HCT116 (cell line): ENCODE data around the gene PICALM. TPM values are rescaled to one million over a fixed set of nuclear protein-coding genes. Genes with fewer than 3 reads are reported as not detected.

Experiments
- ATAC-seq: fragments of 200-7000 bp; cut with Tn5 transposase; 2 replicates; pipeline ENCODE4 v1.9.1; 2020; ENCODE audit warnings: mild to moderate bottlenecking, moderate library complexity
- BruUV-seq: library from RNA; stranded (reverse); fragments of 400-500 nt; replicated peaks from 2 replicates; lab custom pipeline; 2021; lab: Mats Ljungman, UMichigan
- CTCF ChIA-PET: fragments of 300-600 bp; sonication (Branson Sonifier 250); formaldehyde crosslinking; loops from one replicate; lab custom pipeline; 2021; ENCODE audit warnings: antibody characterized with exemption; lab: Charles Lee
- POLR2A ChIA-PET: fragments of 300-600, 350-600 bp; sonication (Branson Sonifier 250); formaldehyde crosslinking; loops from one replicate; lab custom pipeline; 2021; ENCODE audit warnings: antibody characterized with exemption; lab: Charles Lee
- RAD21 ChIA-PET, 2 experiments: fragments of 300-600 bp; sonication (Branson Sonifier 250); formaldehyde crosslinking; loops; one replicate each; lab custom pipeline; 2023; ENCODE audit warnings: low total read pairs in 2 of 2; ENCODE audit not compliant: uncharacterized antibody in 2 of 2, unreplicated experiment in 2 of 2, low non-redundant PET in 1 of 2; lab: Charles Lee
- DNase-seq: peaks from one replicate; pipeline ENCODE4 v3.0.0-alpha.2; 2010; ENCODE audit warnings: low read depth, low spot score
- H2AFZ ChIP-seq: fragments of 200-600 bp; shearing (Covaris generic), sonication (generic); 2 replicates; pipeline ENCODE4 v1.6.1; 2017; ENCODE audit warnings: low read depth, mixed run types, mixed read lengths, antibody characterized with exemption, low read length; ENCODE audit not compliant: poor library complexity, severe bottlenecking
- H3K27ac ChIP-seq: 2 replicates; pipeline ENCODE4 v1.5.1; 2012; ENCODE audit warnings: low read depth, low read length
- H3K27me3 ChIP-seq: fragments of 200-600 bp; sonication (generic); 2 replicates; pipeline ENCODE4 v1.6.1; 2016; ENCODE audit warnings: mixed run types, low read length, mixed read lengths; ENCODE audit not compliant: insufficient read depth
- H3K36me3 ChIP-seq, 2 experiments: fragments of 200-500 bp in 1 of 2; fragments of 200-600 bp in 1 of 2; sonication (Bioruptor generic) in 1 of 2; sonication (generic) in 1 of 2; 2 replicates each; pipeline versions ENCODE4 v1.5.1 to v1.6.1; 2014 to 2016; ENCODE audit warnings: low read length in 2 of 2, inconsistent platforms in 1 of 2, mixed read lengths in 1 of 2, mixed run types in 1 of 2; ENCODE audit not compliant: insufficient read depth in 2 of 2, control insufficient read depth in 1 of 2
- H3K4me1 ChIP-seq, 2 experiments: fragments of 200-600 bp in 1 of 2; sonication (generic) in 1 of 2; 2 replicates each; pipeline versions ENCODE4 v1.5.1 to v1.6.1; 2012 to 2017; ENCODE audit warnings: low read length in 2 of 2, inconsistent platforms in 1 of 2, mild to moderate bottlenecking in 1 of 2, mixed read lengths in 1 of 2, mixed run types in 1 of 2, moderate library complexity in 1 of 2; ENCODE audit not compliant: insufficient read depth in 2 of 2, control insufficient read depth in 1 of 2
- H3K4me2 ChIP-seq: fragments of 200-600 bp; sonication (generic); 2 replicates; pipeline ENCODE4 v1.6.1; 2017; ENCODE audit warnings: mixed run types, low read length, mixed read lengths
- H3K4me3 ChIP-seq, 2 experiments: fragments of 200-600 bp in 1 of 2; sonication (generic) in 1 of 2; replicated peaks in 1 of 2; 2 replicates each; pipeline ENCODE4 v1.5.1; 2011 to 2016; ENCODE audit warnings: low read length in 2 of 2, control low read depth in 1 of 2, low read depth in 1 of 2, mild to moderate bottlenecking in 1 of 2, mixed read lengths in 1 of 2, mixed run types in 1 of 2
- H3K79me2 ChIP-seq: fragments of 200-600 bp; sonication (generic); 2 replicates; pipeline ENCODE4 v1.6.1; 2017; ENCODE audit warnings: mild to moderate bottlenecking, mixed run types, low read length, moderate library complexity, mixed read lengths; ENCODE audit not compliant: insufficient read depth
- H3K9ac ChIP-seq: fragments of 200-600 bp; sonication (generic); 2 replicates; pipeline ENCODE4 v1.6.1; 2016; ENCODE audit warnings: low read length, mixed read lengths
- H3K9me2 ChIP-seq: fragments of 200-600 bp; sonication (generic), shearing (Covaris generic); 2 replicates; pipeline ENCODE4 v1.6.1; 2017; ENCODE audit warnings: mixed run types, mild to moderate bottlenecking, moderate library complexity; ENCODE audit not compliant: insufficient read depth
- H3K9me3 ChIP-seq, 2 experiments: fragments of 200-500 bp in 1 of 2; fragments of 200-600 bp in 1 of 2; sonication (Bioruptor generic) in 1 of 2; sonication (generic) in 1 of 2; 2 replicates each; pipeline ENCODE4 v1.6.1; 2014 to 2017; ENCODE audit warnings: low read length in 2 of 2, mixed read lengths in 2 of 2, inconsistent platforms in 1 of 2, low read depth in 1 of 2, mild to moderate bottlenecking in 1 of 2, mixed run types in 1 of 2, moderate library complexity in 1 of 2; ENCODE audit not compliant: control insufficient read depth in 1 of 2, insufficient read depth in 1 of 2
- H4K20me1 ChIP-seq: fragments of 200-600 bp; sonication (generic), shearing (Covaris generic); 2 replicates; pipeline ENCODE4 v1.6.1; 2017; ENCODE audit warnings: mixed run types, mild to moderate bottlenecking, moderate library complexity; ENCODE audit not compliant: insufficient read depth
- CEBPB ChIP-seq: IDR thresholded peaks from 2 replicates; pipeline ENCODE4 v1.6.1; 2012; ENCODE audit warnings: low read depth
- EGR1 ChIP-seq: IDR thresholded peaks from 2 replicates; pipeline ENCODE4 v1.6.1; 2012; ENCODE audit warnings: low read depth
- EZH2 ChIP-seq: fragments of 200-600 bp; sonication (generic); IDR thresholded peaks from 2 replicates; pipeline ENCODE4 v1.6.1; 2017; ENCODE audit warnings: antibody characterized with exemption, mixed run types
- EZH2phosphoT487 ChIP-seq: fragments of 200-600 bp; IDR thresholded peaks from 2 replicates; pipeline ENCODE4 v1.6.1; 2018; ENCODE audit warnings: antibody characterized with exemption, borderline replicate concordance
- FOSL1 ChIP-seq: IDR thresholded peaks from 2 replicates; pipeline ENCODE4 v1.6.1; 2012; ENCODE audit warnings: low read depth
- JUND ChIP-seq: IDR thresholded peaks from 2 replicates; pipeline ENCODE4 v1.6.1; 2012
- SIN3A ChIP-seq: IDR thresholded peaks from 2 replicates; pipeline ENCODE4 v1.6.1; 2012; ENCODE audit warnings: low read depth
- SP1 ChIP-seq: IDR thresholded peaks from 2 replicates; pipeline ENCODE4 v1.6.1; 2012; ENCODE audit warnings: low read depth
- TCF7L2 ChIP-seq: IDR thresholded peaks from 2 replicates; pipeline ENCODE4 v1.7.0; 2011; ENCODE audit warnings: borderline replicate concordance, inconsistent platforms; ENCODE audit not compliant: insufficient read depth, insufficient read length; ENCODE audit errors: extremely low read depth
- ZFX ChIP-seq: fragments of 450-650 bp; IDR thresholded peaks from 2 replicates; pipeline ENCODE4 v1.6.1; 2017
- intact Hi-C: fragments of 100-400 bp; cut with micrococcal nuclease; formaldehyde crosslinking; loops from 2 replicates; pipeline ENCODE4 v1.10.0; 2022
- total RNA-seq: library from RNA; stranded (reverse); gene quantifications from one replicate; pipeline ENCODE4 v1.2.1, GENCODE V29; 2021; ENCODE audit not compliant: unreplicated experiment
- TF ChIP-seq, protein P1 (sequence below): IDR thresholded peaks from 2 replicates; pipeline ENCODE4 v1.6.1; 2012
- TF ChIP-seq, protein P2 (sequence below): IDR thresholded peaks from 2 replicates; pipeline ENCODE4 v1.6.1; 2011; ENCODE audit warnings: mild to moderate bottlenecking, low read length, moderate library complexity; ENCODE audit not compliant: insufficient replicate concordance; ENCODE audit errors: extremely low read depth
- TF ChIP-seq, protein P3 (sequence below), 3 experiments: fragments of 200-600 bp in 1 of 3; sonication (generic) in 1 of 3; IDR thresholded peaks in 2 of 3; conservative IDR thresholded peaks in 1 of 3; 2 replicates each; pipeline ENCODE4 v1.5.1; 2012 to 2017; ENCODE audit warnings: low read depth in 2 of 3, low read length in 2 of 3, antibody characterized with exemption in 1 of 3, borderline replicate concordance in 1 of 3, control low read depth in 1 of 3, mild to moderate bottlenecking in 1 of 3, mixed read lengths in 1 of 3, mixed run types in 1 of 3, moderate library complexity in 1 of 3; ENCODE audit not compliant: insufficient read depth in 1 of 3

The PICALM gene
- total RNA-seq, 1 experiment from 2014 or later, result 90.6 TPM

DNA sequence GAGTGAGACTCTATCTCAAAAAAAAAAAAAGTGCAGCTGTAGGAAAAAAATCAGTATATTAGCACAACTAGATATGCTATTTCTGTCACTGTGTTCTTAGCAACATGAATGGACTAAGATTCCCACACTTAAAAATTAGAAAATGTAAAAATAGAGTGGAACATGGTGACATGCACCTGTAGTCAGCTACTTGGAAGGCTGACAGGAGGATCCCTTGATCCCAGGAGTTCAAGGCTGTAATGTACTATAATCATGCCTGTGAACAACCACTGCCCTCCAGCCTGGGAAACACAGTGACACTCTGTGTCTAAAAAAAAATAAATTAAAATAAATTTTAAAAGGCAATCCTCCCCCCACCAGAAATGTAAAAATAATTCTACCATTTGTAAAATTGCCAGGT, 29.8 kb downstream of the PICALM start:
- Histone ChIP-seq H3K4me2 (no peak overlapping the region), H3K36me3 (no peaks in the 10 kb centered on the region), H3K4me1 (peaks cover 0 to 7% of the 10 kb centered on the region in 2 experiments; a peak in 3 of 4 replicates), H3K27me3 (no peaks in the 10 kb centered on the region), H3K27ac (no peak overlapping the region), H3K9me2 (no peaks in the 10 kb centered on the region), H2AFZ (no peak overlapping the region), H3K4me3 (no peak overlapping the region), H3K79me2 (peaks cover 89% of the 10 kb centered on the region), H3K9me3 (no peaks in the 10 kb centered on the region), H4K20me1 (peaks cover 8% of the 10 kb centered on the region; the same call in 1 of the 2 replicates), H3K9ac (no peak overlapping the region)
- CTCF ChIA-PET, result no interaction called here
- no peak for TF ChIP-seq JUND
- TF ChIP-seq, protein P1, sequence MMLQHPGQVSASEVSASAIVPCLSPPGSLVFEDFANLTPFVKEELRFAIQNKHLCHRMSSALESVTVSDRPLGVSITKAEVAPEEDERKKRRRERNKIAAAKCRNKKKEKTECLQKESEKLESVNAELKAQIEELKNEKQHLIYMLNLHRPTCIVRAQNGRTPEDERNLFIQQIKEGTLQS, result no peak
- no peak for TF ChIP-seq EZH2phosphoT487
- no peak for TF ChIP-seq SP1
- no peak for TF ChIP-seq EZH2
- TF ChIP-seq FOSL1, result no peak
- TF ChIP-seq, protein P2, sequence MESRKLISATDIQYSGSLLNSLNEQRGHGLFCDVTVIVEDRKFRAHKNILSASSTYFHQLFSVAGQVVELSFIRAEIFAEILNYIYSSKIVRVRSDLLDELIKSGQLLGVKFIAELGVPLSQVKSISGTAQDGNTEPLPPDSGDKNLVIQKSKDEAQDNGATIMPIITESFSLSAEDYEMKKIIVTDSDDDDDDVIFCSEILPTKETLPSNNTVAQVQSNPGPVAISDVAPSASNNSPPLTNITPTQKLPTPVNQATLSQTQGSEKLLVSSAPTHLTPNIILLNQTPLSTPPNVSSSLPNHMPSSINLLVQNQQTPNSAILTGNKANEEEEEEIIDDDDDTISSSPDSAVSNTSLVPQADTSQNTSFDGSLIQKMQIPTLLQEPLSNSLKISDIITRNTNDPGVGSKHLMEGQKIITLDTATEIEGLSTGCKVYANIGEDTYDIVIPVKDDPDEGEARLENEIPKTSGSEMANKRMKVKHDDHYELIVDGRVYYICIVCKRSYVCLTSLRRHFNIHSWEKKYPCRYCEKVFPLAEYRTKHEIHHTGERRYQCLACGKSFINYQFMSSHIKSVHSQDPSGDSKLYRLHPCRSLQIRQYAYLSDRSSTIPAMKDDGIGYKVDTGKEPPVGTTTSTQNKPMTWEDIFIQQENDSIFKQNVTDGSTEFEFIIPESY, result no peak
- no peak for DNase-seq
- intact Hi-C loops, result no loop called here
- no TSS peak for BruUV-seq
- POLR2A ChIA-PET, result no interaction called here
- ATAC-seq, result no peak
- RAD21 ChIA-PET, result no interaction called here

DNA sequence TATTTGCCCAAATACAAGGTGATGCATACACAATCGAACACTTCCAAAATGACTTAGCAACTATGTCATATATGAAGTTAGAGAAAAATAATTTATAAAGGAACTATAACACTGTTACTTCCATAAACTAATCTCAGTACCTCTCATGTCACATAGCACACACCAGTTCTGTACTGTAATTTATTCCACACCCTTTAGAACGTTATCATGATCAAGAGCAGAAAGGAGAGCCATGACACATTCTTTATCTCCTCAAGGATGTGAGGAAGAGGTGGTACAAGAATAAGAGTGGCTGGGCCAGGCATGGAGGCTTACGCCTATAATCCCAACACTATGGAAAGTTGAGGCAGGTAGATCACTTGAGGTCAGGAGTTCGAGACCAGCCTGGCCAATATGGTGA, 31.1 kb downstream of the PICALM start:
- intact Hi-C loops, result no loop called here
- H3K27me3 ChIP-seq, result no peaks in the 10 kb centered on the region
- no TSS peak for BruUV-seq
- no peak for TF ChIP-seq CEBPB
- TF ChIP-seq SIN3A, result no peak
- TF ChIP-seq TCF7L2, result no peak
- no peak for TF ChIP-seq FOSL1
- TF ChIP-seq, protein P1, result no peak
- TF ChIP-seq EGR1, result no peak
- no peak for TF ChIP-seq EZH2
- TF ChIP-seq ZFX, result no peak
- TF ChIP-seq, protein P3, sequence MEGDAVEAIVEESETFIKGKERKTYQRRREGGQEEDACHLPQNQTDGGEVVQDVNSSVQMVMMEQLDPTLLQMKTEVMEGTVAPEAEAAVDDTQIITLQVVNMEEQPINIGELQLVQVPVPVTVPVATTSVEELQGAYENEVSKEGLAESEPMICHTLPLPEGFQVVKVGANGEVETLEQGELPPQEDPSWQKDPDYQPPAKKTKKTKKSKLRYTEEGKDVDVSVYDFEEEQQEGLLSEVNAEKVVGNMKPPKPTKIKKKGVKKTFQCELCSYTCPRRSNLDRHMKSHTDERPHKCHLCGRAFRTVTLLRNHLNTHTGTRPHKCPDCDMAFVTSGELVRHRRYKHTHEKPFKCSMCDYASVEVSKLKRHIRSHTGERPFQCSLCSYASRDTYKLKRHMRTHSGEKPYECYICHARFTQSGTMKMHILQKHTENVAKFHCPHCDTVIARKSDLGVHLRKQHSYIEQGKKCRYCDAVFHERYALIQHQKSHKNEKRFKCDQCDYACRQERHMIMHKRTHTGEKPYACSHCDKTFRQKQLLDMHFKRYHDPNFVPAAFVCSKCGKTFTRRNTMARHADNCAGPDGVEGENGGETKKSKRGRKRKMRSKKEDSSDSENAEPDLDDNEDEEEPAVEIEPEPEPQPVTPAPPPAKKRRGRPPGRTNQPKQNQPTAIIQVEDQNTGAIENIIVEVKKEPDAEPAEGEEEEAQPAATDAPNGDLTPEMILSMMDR (IDR thresholded peaks at IDR 0.05 in 2 of 3, conservative IDR thresholded peaks at IDR 0.05 in 1 of 3; ENCODE audit: borderline replicate concordance in 1 of 3, insufficient read depth in 1 of 3, low read depth in 2 of 3, low read length in 2 of 3), result no peak

More for the DNA sequence above, 31.1 kb downstream of the PICALM start:
- no peaks in the 10 kb centered on the region for H3K9me3 ChIP-seq
- DNase-seq (no peak), ATAC-seq (no peak)
- CTCF ChIA-PET, result no interaction called here
- no peaks in the 10 kb centered on the region for H3K9me2 ChIP-seq
- H3K4me3 ChIP-seq, result no peak overlapping the region
- H3K4me1 ChIP-seq, result peaks cover 0 to 7% of the 10 kb centered on the region in 2 experiments; a peak in 3 of 4 replicates
- H3K36me3 ChIP-seq, result no peaks in the 10 kb centered on the region
- H4K20me1 ChIP-seq, result peaks cover 7% of the 10 kb centered on the region; the same call in 1 of the 2 replicates
- POLR2A ChIA-PET, result no interaction called here
- no peak overlapping the region for H3K9ac ChIP-seq
- no peak overlapping the region for H2AFZ ChIP-seq
- H3K79me2 ChIP-seq, result peaks cover 89% of the 10 kb centered on the region
- RAD21 ChIA-PET, result no interaction called here
- H3K4me2 ChIP-seq, result no peak overlapping the region
- no peak overlapping the region for H3K27ac ChIP-seq
